Astrocyte (in vitro differentiated cells and primary cell): Measurements from ENCODE around the gene COLGALT1. TPM values are rescaled to one million over a fixed set of nuclear protein-coding genes. Genes with fewer than 3 reads are reported as not detected.

ENCODE experiments used
- DNase-seq: peaks from one replicate; pipeline ENCODE4 v3.0.0-alpha.2; 2010; ENCODE audit warnings: low read depth
- FAIRE-seq: peaks from 2 replicates; lab custom pipeline; 2011; peaks lifted over from hg19 to GRCh38; lab: Jason Lieb, UNC
- H2AFZ ChIP-seq: 2 replicates; pipeline ENCODE4 v1.6.0; 2012; ENCODE audit warnings: low read depth, low read length, inconsistent platforms
- H3K27ac ChIP-seq: 2 replicates; pipeline ENCODE4 v1.5.1; 2011; ENCODE audit warnings: low read depth, low read length, inconsistent platforms
- H3K27me3 ChIP-seq: 2 replicates; pipeline ENCODE4 v1.6.0; 2011; ENCODE audit warnings: low read length, inconsistent platforms; ENCODE audit not compliant: insufficient read depth
- H3K36me3 ChIP-seq: 2 replicates; pipeline ENCODE4 v1.5.1; 2011; ENCODE audit warnings: low read length, inconsistent platforms; ENCODE audit not compliant: insufficient read depth
- H3K4me1 ChIP-seq: 2 replicates; pipeline ENCODE4 v1.5.1; 2011; ENCODE audit warnings: low read length, inconsistent platforms; ENCODE audit not compliant: insufficient read depth
- H3K4me2 ChIP-seq: 2 replicates; pipeline ENCODE4 v1.6.0; 2012; ENCODE audit warnings: low read length, inconsistent platforms
- H3K4me3 ChIP-seq: 2 replicates; pipeline ENCODE4 v1.5.1; 2011; ENCODE audit warnings: low read depth, mild to moderate bottlenecking, low read length, inconsistent platforms; ENCODE audit not compliant: insufficient read depth
- H3K79me2 ChIP-seq: 2 replicates; pipeline ENCODE4 v1.6.0; 2012; ENCODE audit warnings: mild to moderate bottlenecking, low read length, inconsistent platforms; ENCODE audit not compliant: insufficient read depth
- H3K9ac ChIP-seq: 2 replicates; pipeline ENCODE4 v1.6.0; 2012; ENCODE audit warnings: mild to moderate bottlenecking, low read length, inconsistent platforms
- H3K9me3 ChIP-seq: 2 replicates; pipeline ENCODE4 v1.5.1; 2012; ENCODE audit warnings: low read depth, mild to moderate bottlenecking, low read length, inconsistent platforms; ENCODE audit not compliant: insufficient read depth
- H4K20me1 ChIP-seq: 2 replicates; pipeline ENCODE4 v1.6.0; 2012; ENCODE audit warnings: low read length, inconsistent platforms; ENCODE audit not compliant: insufficient read depth
- H3K27ac Mint-ChIP-seq: one replicate; pipeline ENCODE4 v1.8.0; 2021; ENCODE audit warnings: mild to moderate bottlenecking, mixed read lengths; ENCODE audit not compliant: unreplicated experiment
- H3K27me3 Mint-ChIP-seq: one replicate; pipeline ENCODE4 v1.8.0; 2021; ENCODE audit warnings: low read depth, mixed read lengths; ENCODE audit not compliant: unreplicated experiment
- H3K36me3 Mint-ChIP-seq: one replicate; pipeline ENCODE4 v1.8.0; 2021; ENCODE audit warnings: low read depth, mixed read lengths; ENCODE audit not compliant: unreplicated experiment
- H3K4me1 Mint-ChIP-seq: one replicate; pipeline ENCODE4 v1.8.0; 2021; ENCODE audit warnings: low read depth, mixed read lengths; ENCODE audit not compliant: unreplicated experiment
- H3K4me3 Mint-ChIP-seq: one replicate; pipeline ENCODE4 v1.8.0; 2021; ENCODE audit warnings: mild to moderate bottlenecking, moderate library complexity, mixed read lengths; ENCODE audit not compliant: unreplicated experiment
- H3K9me3 Mint-ChIP-seq: one replicate; pipeline ENCODE4 v1.8.0; 2021; ENCODE audit warnings: mild to moderate bottlenecking, mixed read lengths; ENCODE audit not compliant: unreplicated experiment
- EZH2 ChIP-seq: IDR thresholded peaks from 2 replicates; pipeline ENCODE4 v1.6.1; 2012; ENCODE audit warnings: mild to moderate bottlenecking, low read length, inconsistent platforms; ENCODE audit not compliant: insufficient read depth
- total RNA-seq: library from RNA; stranded (reverse); gene quantifications from 2 replicates; pipeline ENCODE4 v1.2.1, GENCODE V29; 2021
- TF ChIP-seq, protein P1 (sequence below): IDR thresholded peaks from 2 replicates; pipeline ENCODE4 v1.5.1; 2011; ENCODE audit warnings: low read depth, mild to moderate bottlenecking, inconsistent platforms, low read length, moderate library complexity; ENCODE audit not compliant: insufficient read depth

Gene COLGALT1
- total RNA-seq, 1 donor from 2014 or later: 137 TPM

DNA sequence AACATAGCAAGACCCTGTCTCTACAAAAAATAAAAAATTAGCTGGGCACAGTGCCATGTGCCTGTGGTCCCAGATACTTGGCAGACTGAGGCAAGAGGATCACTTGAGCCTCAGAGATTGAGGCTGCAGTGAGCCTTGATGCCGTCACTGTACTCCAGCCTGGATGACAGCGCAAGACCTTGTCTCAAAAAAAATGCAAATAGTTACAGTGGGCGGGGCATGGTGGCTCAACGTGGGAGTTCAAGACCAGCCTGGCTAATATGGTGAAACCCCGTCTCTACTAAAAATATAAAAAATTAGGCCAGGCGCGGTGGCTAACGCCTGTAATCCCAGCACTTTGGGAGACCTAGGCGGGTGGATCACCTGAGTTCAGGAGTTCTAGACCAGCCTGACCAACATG, 35.5 kb upstream of the COLGALT1 start:
- Histone ChIP-seq H3K36me3 (peaks cover 5% of the 10 kb centered on the region), H2AFZ (no peak overlapping the region), H3K4me1 (no peaks in the 10 kb centered on the region), H3K79me2 (no peaks in the 10 kb centered on the region), H3K27ac (no peak overlapping the region), H3K4me3 (no peak overlapping the region), H4K20me1 (no peaks in the 10 kb centered on the region), H3K4me2 (no peak overlapping the region), H3K9ac (no peak overlapping the region), H3K27me3 (no peaks in the 10 kb centered on the region), H3K9me3 (peaks cover 10% of the 10 kb centered on the region)
- no peak overlapping the region for H3K27ac Mint-ChIP-seq
- no peak overlapping the region for H3K4me3 Mint-ChIP-seq
- H3K9me3 Mint-ChIP-seq: peaks cover 10% of the 10 kb centered on the region
- H3K27me3 Mint-ChIP-seq: peaks cover 2% of the 10 kb centered on the region
- TF ChIP-seq, protein P1, sequence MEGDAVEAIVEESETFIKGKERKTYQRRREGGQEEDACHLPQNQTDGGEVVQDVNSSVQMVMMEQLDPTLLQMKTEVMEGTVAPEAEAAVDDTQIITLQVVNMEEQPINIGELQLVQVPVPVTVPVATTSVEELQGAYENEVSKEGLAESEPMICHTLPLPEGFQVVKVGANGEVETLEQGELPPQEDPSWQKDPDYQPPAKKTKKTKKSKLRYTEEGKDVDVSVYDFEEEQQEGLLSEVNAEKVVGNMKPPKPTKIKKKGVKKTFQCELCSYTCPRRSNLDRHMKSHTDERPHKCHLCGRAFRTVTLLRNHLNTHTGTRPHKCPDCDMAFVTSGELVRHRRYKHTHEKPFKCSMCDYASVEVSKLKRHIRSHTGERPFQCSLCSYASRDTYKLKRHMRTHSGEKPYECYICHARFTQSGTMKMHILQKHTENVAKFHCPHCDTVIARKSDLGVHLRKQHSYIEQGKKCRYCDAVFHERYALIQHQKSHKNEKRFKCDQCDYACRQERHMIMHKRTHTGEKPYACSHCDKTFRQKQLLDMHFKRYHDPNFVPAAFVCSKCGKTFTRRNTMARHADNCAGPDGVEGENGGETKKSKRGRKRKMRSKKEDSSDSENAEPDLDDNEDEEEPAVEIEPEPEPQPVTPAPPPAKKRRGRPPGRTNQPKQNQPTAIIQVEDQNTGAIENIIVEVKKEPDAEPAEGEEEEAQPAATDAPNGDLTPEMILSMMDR: no peak
- no peak for TF ChIP-seq EZH2
- peaks cover 37% of the 10 kb centered on the region for H3K36me3 Mint-ChIP-seq
- peaks cover 2% of the 10 kb centered on the region for H3K4me1 Mint-ChIP-seq
- FAIRE-seq: no peak
- DNase-seq: peak; percentile 33

DNA sequence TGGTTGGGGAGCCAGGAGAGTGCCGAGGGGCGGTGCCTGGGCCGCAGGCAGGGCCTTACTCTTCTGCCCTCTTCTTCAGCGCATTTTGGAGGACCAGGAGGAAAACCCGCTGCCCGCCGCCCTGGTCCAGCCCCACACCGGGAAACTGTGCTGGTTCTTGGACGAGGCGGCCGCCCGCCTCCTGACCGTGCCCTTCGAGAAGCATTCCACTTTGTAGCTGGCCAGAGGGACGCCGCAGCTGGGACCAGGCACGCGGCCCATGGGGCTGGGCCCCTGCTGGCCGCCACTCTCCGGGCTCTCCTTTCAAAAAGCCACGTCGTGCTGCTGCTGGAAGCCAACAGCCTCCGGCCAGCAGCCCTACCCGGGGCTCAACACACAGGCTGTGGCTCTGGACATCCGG, 34.6 kb upstream of the COLGALT1 start:
- no peak overlapping the region for H3K27ac Mint-ChIP-seq
- DNase-seq (no peak), FAIRE-seq (no peak)
- H3K4me3 ChIP-seq: no peak overlapping the region
- H3K9me3 Mint-ChIP-seq: peaks cover 10% of the 10 kb centered on the region
- H2AFZ ChIP-seq: no peak overlapping the region
- no peak overlapping the region for H3K4me3 Mint-ChIP-seq
- H3K9ac ChIP-seq: no peak overlapping the region
- H4K20me1 ChIP-seq: no peaks in the 10 kb centered on the region
- no peaks in the 10 kb centered on the region for H3K4me1 ChIP-seq
- no peak overlapping the region for H3K27ac ChIP-seq
- peaks cover 5% of the 10 kb centered on the region for H3K36me3 ChIP-seq
- H3K27me3 Mint-ChIP-seq: peaks cover 5% of the 10 kb centered on the region
- TF ChIP-seq, protein P1: no peak
- TF ChIP-seq EZH2: no peak
- peaks cover 33% of the 10 kb centered on the region for H3K36me3 Mint-ChIP-seq
- no peaks in the 10 kb centered on the region for H3K79me2 ChIP-seq
- H3K9me3 ChIP-seq: peaks cover 10% of the 10 kb centered on the region
- H3K27me3 ChIP-seq: no peaks in the 10 kb centered on the region
- no peak overlapping the region for H3K4me2 ChIP-seq
- peaks cover under 1% of the 10 kb centered on the region for H3K4me1 Mint-ChIP-seq

DNA sequence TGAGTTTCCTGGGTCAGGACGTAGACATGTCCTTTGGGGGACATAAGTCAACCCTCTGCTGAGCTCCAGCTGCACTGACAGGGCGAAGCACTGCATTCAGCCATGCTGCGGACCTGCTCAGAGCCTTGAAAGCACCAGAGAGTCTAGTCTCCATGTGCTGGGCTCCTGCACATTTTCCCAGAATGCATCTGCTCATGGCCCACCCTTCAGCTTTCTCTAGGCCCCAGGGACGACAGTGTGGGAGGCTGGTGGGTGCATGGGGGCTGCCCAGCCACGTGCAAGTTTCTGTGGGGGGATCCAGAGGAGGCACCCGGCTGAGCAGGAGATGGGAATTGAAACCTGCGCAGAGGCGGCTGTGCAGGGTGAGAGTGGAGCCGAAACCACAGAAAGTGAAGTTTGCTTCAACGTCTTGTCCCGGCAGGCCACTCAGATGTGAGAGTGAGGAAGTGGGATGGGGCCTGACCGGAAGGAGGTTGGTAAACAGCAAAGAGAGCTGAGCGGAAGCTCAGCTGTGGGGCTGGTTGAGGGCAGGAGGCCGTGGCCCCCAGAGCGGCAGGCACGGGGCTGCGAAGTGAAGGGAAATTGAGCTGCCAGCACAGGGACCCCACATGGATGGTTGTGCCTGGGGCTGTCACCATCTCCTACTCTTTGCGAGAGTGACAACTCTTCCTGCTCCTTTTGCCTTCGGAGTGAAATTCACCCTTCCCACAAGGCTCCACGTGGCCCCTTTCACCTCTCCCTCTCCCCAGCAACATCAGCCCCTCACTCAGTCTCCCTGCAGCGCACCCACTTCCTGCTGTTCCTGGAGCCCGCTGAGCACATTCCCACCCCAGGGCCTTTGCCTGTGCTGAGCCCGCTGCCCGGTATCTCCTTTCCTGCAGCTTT, 32.2 kb upstream of the COLGALT1 start:
- H3K27me3 ChIP-seq: no peaks in the 10 kb centered on the region
- H3K4me1 ChIP-seq: no peaks in the 10 kb centered on the region
- TF ChIP-seq, protein P1: no peak
- TF ChIP-seq EZH2: no peak
- H3K36me3 ChIP-seq: no peaks in the 10 kb centered on the region
- no peaks in the 10 kb centered on the region for H4K20me1 ChIP-seq
- H3K27me3 Mint-ChIP-seq: peaks cover 5% of the 10 kb centered on the region
- H3K4me3 Mint-ChIP-seq: no peak overlapping the region
- H2AFZ ChIP-seq: no peak overlapping the region
- no peak overlapping the region for H3K4me3 ChIP-seq
- FAIRE-seq: no peak
- no peaks in the 10 kb centered on the region for H3K4me1 Mint-ChIP-seq
- no peaks in the 10 kb centered on the region for H3K79me2 ChIP-seq
- peaks cover 12% of the 10 kb centered on the region for H3K36me3 Mint-ChIP-seq
- no peaks in the 10 kb centered on the region for H3K9me3 ChIP-seq
- H3K9ac ChIP-seq: no peak overlapping the region
- H3K27ac ChIP-seq: no peak overlapping the region
- peaks cover 1% of the 10 kb centered on the region for H3K9me3 Mint-ChIP-seq
- no peak for DNase-seq
- H3K27ac Mint-ChIP-seq: no peak overlapping the region
- no peak overlapping the region for H3K4me2 ChIP-seq
